Ectodermal cell (in vitro differentiated cells): ENCODE results near the gene MEX3C.

Experiments
- H3K27ac ChIP-seq: 2 replicates; pipeline ENCODE4 v1.7.0; 2013; ENCODE audit warnings: mild to moderate bottlenecking, low read depth, low read length; ENCODE audit not compliant: insufficient read depth, poor library complexity, severe bottlenecking
- H3K27me3 ChIP-seq: 2 replicates; pipeline ENCODE4 v1.7.0; 2013; ENCODE audit warnings: mild to moderate bottlenecking, low read length; ENCODE audit not compliant: insufficient read depth, control insufficient read depth, poor library complexity, severe bottlenecking
- H3K36me3 ChIP-seq: one replicate; pipeline ENCODE4 v1.7.0; 2013; ENCODE audit warnings: low read length; ENCODE audit not compliant: control insufficient read depth, insufficient read depth
- H3K4me1 ChIP-seq: one replicate; pipeline ENCODE4 v1.7.0; 2013; ENCODE audit warnings: low read length; ENCODE audit not compliant: control insufficient read depth, insufficient read depth
- H3K4me3 ChIP-seq: 2 replicates; pipeline ENCODE4 v1.7.0; 2013; ENCODE audit warnings: low read depth, low read length, control low read depth; ENCODE audit not compliant: insufficient read depth
- H3K9me3 ChIP-seq: 2 replicates; pipeline ENCODE4 v1.7.0; 2013; ENCODE audit warnings: mild to moderate bottlenecking, low read length, moderate library complexity; ENCODE audit not compliant: control insufficient read depth
- WGBS, 2 experiments: methylation state at CpG; one replicate each; pipeline ENCODE4 v1.1.7; 2013; ENCODE audit warnings: missing lambda C conversion rate in 2 of 2; 5-methylcytosine and 5-hydroxymethylcytosine counted together

Gene MEX3C

GRCh38 chr18:51192026-51192425, 5.5 kb downstream of the MEX3C start:
- Histone ChIP-seq H3K36me3 (no peaks in the 10 kb centered on the region), H3K27ac (no peak overlapping the region), H3K9me3 (no peaks in the 10 kb centered on the region), H3K27me3 (no peaks in the 10 kb centered on the region), H3K4me3 (no peak overlapping the region), H3K4me1 (peaks cover 15% of the 10 kb centered on the region)
- WGBS, 2 experiments, result 93 to 100% methylated on average over 1 of the region's 2 CpGs

GRCh38 chr18:51191128-51191717, 6.3 kb downstream of the MEX3C start:
- Histone ChIP-seq H3K27me3 (no peaks in the 10 kb centered on the region), H3K4me1 (peaks cover 15% of the 10 kb centered on the region), H3K36me3 (no peaks in the 10 kb centered on the region), H3K27ac (no peak overlapping the region), H3K9me3 (no peaks in the 10 kb centered on the region), H3K4me3 (no peak overlapping the region)
- WGBS, 2 experiments, result 84 to 86% methylated on average over 3 to 4 of the region's 4 CpGs

DNA sequence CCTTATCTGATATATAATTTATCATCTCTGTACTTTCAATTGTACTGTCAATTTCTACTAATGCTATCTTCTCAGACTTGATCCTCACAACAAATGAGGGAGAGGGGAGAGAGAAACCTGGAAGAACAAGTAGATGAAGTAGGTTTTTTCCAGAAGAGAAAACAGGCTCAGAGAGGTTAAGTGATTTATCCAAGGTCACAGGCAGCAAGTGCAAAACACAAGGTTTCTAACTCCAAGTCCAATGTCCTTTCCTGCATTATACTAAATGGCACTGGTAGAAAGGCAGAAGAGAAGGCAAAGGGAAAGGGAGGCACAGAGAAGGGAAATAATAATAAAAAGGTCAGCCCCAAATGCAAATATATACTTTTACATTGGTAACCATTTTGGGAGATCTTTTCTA, 7.5 kb downstream of the MEX3C start:
- peaks cover 4% of the 10 kb centered on the region for H3K36me3 ChIP-seq
- H3K27ac ChIP-seq, result no peak overlapping the region
- no peaks in the 10 kb centered on the region for H3K27me3 ChIP-seq
- H3K9me3 ChIP-seq, result no peaks in the 10 kb centered on the region
- H3K4me1 ChIP-seq, result peaks cover 15% of the 10 kb centered on the region
- H3K4me3 ChIP-seq, result no peak overlapping the region

DNA sequence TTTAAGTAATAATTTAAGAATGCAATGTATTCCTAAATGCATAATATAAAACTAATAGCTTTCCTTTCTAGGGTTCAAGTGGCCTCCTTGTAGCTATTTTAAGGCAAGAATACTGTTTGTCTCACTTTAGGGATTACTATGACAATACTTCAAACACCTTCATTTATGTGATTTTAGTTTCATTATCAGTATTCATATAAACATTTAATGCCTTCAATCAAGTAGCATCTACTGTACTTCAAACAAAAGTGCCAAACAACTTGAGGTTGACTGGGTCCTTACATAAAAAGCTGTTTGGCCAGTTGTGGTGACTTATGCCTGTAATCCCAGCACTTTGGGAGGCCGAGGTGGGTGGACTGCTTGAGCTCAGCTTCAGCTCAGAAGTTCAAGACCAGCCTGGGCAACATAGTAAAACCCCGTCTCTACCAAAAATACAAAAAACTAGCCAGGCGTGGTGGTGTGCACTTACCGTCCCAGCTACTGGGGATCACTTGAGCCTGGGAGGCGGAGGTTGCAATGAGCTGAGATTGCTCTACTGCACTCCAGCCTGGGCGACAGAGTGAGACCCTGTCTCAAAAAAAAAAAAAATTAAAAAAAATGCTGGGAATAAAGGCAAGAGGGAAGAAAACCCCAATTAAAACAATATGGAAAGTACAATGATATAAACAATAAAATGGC, 9.3 kb downstream of the MEX3C start:
- H3K9me3 ChIP-seq, result no peaks in the 10 kb centered on the region
- WGBS, 2 experiments, result 79 to 87% methylated on average over 5 to 6 of the region's 6 CpGs
- peaks cover 6% of the 10 kb centered on the region for H3K36me3 ChIP-seq
- H3K4me1 ChIP-seq, result peaks cover 6% of the 10 kb centered on the region
- H3K27me3 ChIP-seq, result no peaks in the 10 kb centered on the region
- H3K4me3 ChIP-seq, result no peak overlapping the region
- H3K27ac ChIP-seq, result no peak overlapping the region

- H3K36me3 ChIP-seq, result peaks cover 6% of the 10 kb centered on the region
These were observed 12.4 kb downstream of the MEX3C start for GRCh38 chr18:51185075-51185474.

DNA sequence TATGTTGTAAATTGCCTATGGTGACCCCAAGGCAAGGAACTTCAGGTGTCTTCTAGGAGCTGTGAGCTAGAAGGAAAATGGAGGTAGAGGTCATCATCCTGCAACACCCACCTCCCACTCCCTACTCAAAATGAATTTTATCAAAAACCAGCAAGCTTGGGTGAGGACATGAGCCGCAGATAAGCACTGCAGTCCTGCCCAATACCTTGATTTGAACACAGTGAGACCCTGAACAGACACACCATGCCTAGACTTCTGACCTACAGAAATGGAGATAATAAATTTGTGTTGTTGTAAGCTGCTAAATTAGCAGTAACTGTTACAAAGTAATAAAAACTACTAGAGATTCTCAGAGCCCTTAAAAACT, 13.4 kb downstream of the MEX3C start:
- Histone ChIP-seq H3K36me3 (peaks cover 6% of the 10 kb centered on the region), H3K4me1 (peaks cover 3% of the 10 kb centered on the region), H3K27me3 (no peaks in the 10 kb centered on the region), H3K4me3 (no peak overlapping the region), H3K27ac (no peak overlapping the region), H3K9me3 (no peaks in the 10 kb centered on the region)
- 94 to 96% methylated on average over 1 of the region's 1 CpG for WGBS, 2 experiments

More at GRCh38 chr18:51185075-51185474, 12.4 kb downstream of the MEX3C start:
- Histone ChIP-seq H3K4me1 (peaks cover 3% of the 10 kb centered on the region), H3K9me3 (no peaks in the 10 kb centered on the region), H3K27ac (no peak overlapping the region), H3K27me3 (no peaks in the 10 kb centered on the region), H3K4me3 (no peak overlapping the region)
- 98 to 100% methylated on average over 1 of the region's 1 CpG for WGBS, 2 experiments

DNA sequence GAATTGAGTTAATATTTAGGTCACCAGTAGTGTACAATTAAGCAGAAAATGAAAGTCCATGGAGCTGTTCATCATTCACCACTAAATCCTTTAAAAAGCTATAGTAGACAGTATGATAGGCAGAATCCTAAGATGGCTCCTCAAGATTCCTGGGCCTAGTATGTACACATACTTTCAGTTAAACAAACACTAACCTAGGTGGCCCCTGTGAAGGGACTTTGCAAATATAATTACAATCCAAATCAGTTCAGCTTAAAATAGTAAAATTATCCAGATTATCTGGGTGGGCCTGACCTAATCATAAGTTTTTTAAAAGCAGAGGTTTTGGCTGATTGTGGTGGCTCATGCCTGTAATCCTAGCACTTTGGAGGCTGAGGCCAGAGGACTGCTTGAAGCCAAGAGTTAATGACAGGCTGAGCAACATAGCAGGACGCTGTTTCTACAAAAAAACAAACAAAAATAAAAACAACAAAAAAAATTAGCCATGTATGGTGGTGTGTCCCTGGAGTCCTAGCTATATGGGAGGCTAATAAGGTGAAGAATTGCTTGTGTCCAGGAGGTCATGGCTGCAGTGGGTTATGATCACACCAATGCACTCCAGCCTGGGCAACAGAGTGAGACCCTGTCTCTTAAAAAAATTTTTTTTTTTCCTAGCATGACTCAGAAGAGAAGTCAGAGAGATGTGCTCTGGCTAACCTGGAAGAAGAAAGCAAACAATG, 13.9 kb downstream of the MEX3C start:
- Histone ChIP-seq H3K27me3 (no peaks in the 10 kb centered on the region), H3K9me3 (no peaks in the 10 kb centered on the region), H3K27ac (no peak overlapping the region), H3K36me3 (peaks cover 6% of the 10 kb centered on the region), H3K4me1 (peaks cover 3% of the 10 kb centered on the region), H3K4me3 (no peak overlapping the region)
- 86 to 100% methylated on average over 1 of the region's 1 CpG for WGBS, 2 experiments

GRCh38 chr18:51182824-51183223, 14.7 kb downstream of the MEX3C start:
- Histone ChIP-seq H3K4me3 (no peak overlapping the region), H3K36me3 (peaks cover 6% of the 10 kb centered on the region), H3K27me3 (no peaks in the 10 kb centered on the region), H3K9me3 (no peaks in the 10 kb centered on the region), H3K27ac (no peak overlapping the region), H3K4me1 (peaks cover 3% of the 10 kb centered on the region)

DNA sequence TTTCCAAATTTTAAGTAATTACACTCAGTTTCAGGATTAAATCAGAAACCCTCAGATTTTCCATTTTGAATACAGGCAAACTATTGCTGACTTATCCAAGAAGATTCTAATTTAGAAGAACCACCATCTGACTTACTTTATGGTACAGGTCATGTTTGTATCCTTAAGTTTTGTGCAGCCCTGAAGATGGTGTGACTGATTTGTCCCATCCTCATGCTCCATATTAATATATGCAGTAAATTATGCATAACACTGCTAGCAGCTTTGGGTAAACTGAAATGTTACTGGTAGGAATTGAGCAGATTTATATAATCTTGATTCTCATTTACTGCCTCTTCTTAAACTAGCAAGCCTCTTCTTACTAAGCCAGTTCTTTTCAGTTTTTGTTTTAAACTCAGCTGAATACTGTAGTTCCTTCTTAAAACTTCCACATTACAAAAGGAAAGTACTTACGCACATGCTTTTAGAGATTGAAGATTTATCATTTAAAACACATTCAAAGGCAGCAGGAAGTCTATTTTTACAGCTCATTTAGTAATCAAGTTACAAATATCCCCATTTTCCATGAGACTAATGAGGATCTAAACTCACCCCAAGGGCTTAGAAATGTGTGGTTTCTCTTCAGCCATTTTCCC, 25.7 kb downstream of the MEX3C start:
- H3K27ac ChIP-seq, result no peak overlapping the region
- no peaks in the 10 kb centered on the region for H3K27me3 ChIP-seq
- no peak overlapping the region for H3K4me3 ChIP-seq
- peaks cover 14% of the 10 kb centered on the region for H3K36me3 ChIP-seq
- no peaks in the 10 kb centered on the region for H3K9me3 ChIP-seq
- H3K4me1 ChIP-seq, result peaks cover 10% of the 10 kb centered on the region
- 71 to 100% methylated on average over 1 of the region's 1 CpG for WGBS, 2 experiments

- Histone ChIP-seq H3K4me1 (peaks cover 10% of the 10 kb centered on the region), H3K4me3 (no peak overlapping the region), H3K9me3 (no peaks in the 10 kb centered on the region), H3K27ac (no peak overlapping the region), H3K36me3 (peaks cover 9% of the 10 kb centered on the region), H3K27me3 (no peaks in the 10 kb centered on the region)
- WGBS, 2 experiments, result 96% methylated on average over 3 of the region's 3 CpGs
These were observed 26.3 kb downstream of the MEX3C start for GRCh38 chr18:51171223-51171622.
